ENCODE measurements around the gene PLBD2. TPM values are rescaled to one million over a fixed set of nuclear protein-coding genes. Genes with fewer than 3 reads are reported as not detected.
"Not testable (repeated sequence)": the region's sequence is repeated elsewhere in the genome, so short reads cannot be mapped to it uniquely, and the experiment has no call there.

The PLBD2 gene
- polyA plus RNA-seq, 3 donors, result 15.5 to 19.3 (median 18.6) TPM

GRCh38 chr12:113330505-113330904, 27.9 kb upstream of the PLBD2 start:
- DNase-seq (ENCODE audit: extremely low read depth in 1 of 11, low read depth in 9 of 11, low spot score in 4 of 11), result no peak

- DNase-seq (ENCODE audit: extremely low read depth in 1 of 11, low read depth in 9 of 11, low spot score in 4 of 11), result peak in 1 of 11 donors; percentile 28
Observed at GRCh38 chr12:113332688-113333417, 25.5 kb upstream of the PLBD2 start.

GRCh38 chr12:113333418-113333750, 25.0 kb upstream of the PLBD2 start:
- DNase-seq (ENCODE audit: extremely low read depth in 1 of 11, low read depth in 9 of 11, low spot score in 4 of 11), result no peak

GRCh38 chr12:113333877-113334785, 24.3 kb upstream of the PLBD2 start:
- DNase-seq (ENCODE audit: extremely low read depth in 1 of 11, low read depth in 9 of 11, low spot score in 4 of 11), result no peak

- DNase-seq (ENCODE audit: extremely low read depth in 1 of 11, low read depth in 9 of 11, low spot score in 4 of 11), result peak in 6 of 11 donors; percentile 25 to 80 (median 75)
Observed at GRCh38 chr12:113334786-113335539, 23.4 kb upstream of the PLBD2 start, which contains the start of gene SLC8B1. SLC8B1 (minus strand) TSS chr12:113335109; CDS start chr12:113332878, 2,231 bp downstream.

- DNase-seq (ENCODE audit: extremely low read depth in 1 of 11, low read depth in 9 of 11, low spot score in 4 of 11), result no peak
Observed at GRCh38 chr12:113339540-113339939, 18.8 kb upstream of the PLBD2 start.

GRCh38 chr12:113340061-113340460, 18.3 kb upstream of the PLBD2 start:
- no peak for DNase-seq (ENCODE audit: extremely low read depth in 1 of 11, low read depth in 9 of 11, low spot score in 4 of 11)

GRCh38 chr12:113341535-113341934, 16.9 kb upstream of the PLBD2 start:
- no peak for DNase-seq (ENCODE audit: extremely low read depth in 1 of 11, low read depth in 9 of 11, low spot score in 4 of 11)

GRCh38 chr12:113345318-113345717, 13.1 kb upstream of the PLBD2 start:
- DNase-seq (ENCODE audit: extremely low read depth in 1 of 11, low read depth in 9 of 11, low spot score in 4 of 11), result no peak

GRCh38 chr12:113346353-113346752, 12.0 kb upstream of the PLBD2 start:
- no peak for DNase-seq (ENCODE audit: extremely low read depth in 1 of 11, low read depth in 9 of 11, low spot score in 4 of 11)

- DNase-seq (ENCODE audit: extremely low read depth in 1 of 11, low read depth in 9 of 11, low spot score in 4 of 11), result no peak
Observed at GRCh38 chr12:113347107-113347506, 11.3 kb upstream of the PLBD2 start.

GRCh38 chr12:113347892-113348291, 10.5 kb upstream of the PLBD2 start:
- no peak for DNase-seq (ENCODE audit: extremely low read depth in 1 of 11, low read depth in 9 of 11, low spot score in 4 of 11)

GRCh38 chr12:113348849-113349536, 9.4 kb upstream of the PLBD2 start:
- DNase-seq (ENCODE audit: extremely low read depth in 1 of 11, low read depth in 9 of 11, low spot score in 4 of 11), result no peak

GRCh38 chr12:113351089-113351488, 7.3 kb upstream of the PLBD2 start:
- DNase-seq (ENCODE audit: extremely low read depth in 1 of 11, low read depth in 9 of 11, low spot score in 4 of 11), result no peak

GRCh38 chr12:113354192-113354591, 4.2 kb upstream of the PLBD2 start:
- DNase-seq (ENCODE audit: extremely low read depth in 1 of 11, low read depth in 9 of 11, low spot score in 4 of 11), result not testable (repeated sequence)

- peak in 3 of 11 donors; percentile 5 to 18 (median 14) for DNase-seq (ENCODE audit: extremely low read depth in 1 of 11, low read depth in 9 of 11, low spot score in 4 of 11)
Observed at GRCh38 chr12:113359133-113359938, 949 bp downstream of the PLBD2 start.

GRCh38 chr12:113359939-113360748, 1.8 kb downstream of the PLBD2 start:
- no peak for DNase-seq (ENCODE audit: extremely low read depth in 1 of 11, low read depth in 9 of 11, low spot score in 4 of 11)
